Activated CD4-positive, CD25-positive, alpha-beta regulatory T cell treated with anti-CD3 and anti-CD28 coated beads, Interleukin-2, amount 50 U/mL, for 16 hours (primary cell): Measurements from ENCODE around the gene UBE2J2.

Experiments used
- DNase-seq: peaks from one replicate; pipeline ENCODE4 v3.0.0-alpha.2; 2020; ENCODE audit warnings: low read depth, low spot score

Gene UBE2J2

DNA sequence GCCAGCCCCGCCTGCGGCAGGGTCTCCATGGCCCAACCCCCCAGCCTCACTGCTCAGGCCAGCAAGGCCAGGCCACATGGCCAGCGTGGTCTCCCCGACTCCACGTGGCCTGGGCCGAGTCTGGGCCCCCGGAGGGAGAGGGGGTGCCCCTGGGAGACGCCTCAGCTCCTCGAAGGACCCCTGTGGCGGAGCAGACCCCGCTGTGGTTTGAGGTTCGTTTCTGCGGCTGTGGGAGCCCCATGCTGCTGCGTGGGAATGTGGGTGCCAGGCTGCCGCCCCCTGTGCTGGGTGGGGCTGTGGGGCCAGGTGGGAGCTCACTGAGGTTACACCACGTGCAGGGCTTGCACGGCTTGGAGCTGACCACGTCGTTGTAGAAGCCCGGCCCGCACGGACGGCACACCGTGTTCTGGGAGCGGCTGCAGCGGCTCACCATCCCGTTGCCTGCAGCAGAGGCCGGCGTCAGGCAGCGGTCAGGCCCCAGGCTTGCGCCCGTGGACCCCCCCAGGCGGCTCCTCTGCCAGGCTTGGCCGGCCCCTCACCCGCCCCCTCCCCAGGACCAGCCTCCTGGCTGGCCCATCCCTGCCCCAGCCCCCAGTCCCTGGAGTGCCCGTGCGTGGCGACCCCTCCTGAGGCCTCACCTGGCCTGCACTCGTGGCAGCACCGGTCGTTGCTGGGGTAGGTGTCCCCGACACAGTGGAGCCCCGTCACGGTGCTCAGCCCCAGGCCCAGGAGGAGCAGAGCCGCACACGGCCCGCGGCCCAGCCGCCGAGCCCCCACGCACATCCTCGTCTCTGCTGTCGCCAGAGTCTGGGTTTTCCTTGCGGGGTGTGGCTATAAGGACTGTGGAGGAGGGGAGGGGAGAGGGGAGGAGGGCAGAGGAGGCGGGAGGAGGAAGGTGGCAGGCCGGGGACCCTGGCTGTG is 60.0 kb downstream of the UBE2J2 start, which contains the start of gene TNFRSF4:
TSS of gene TNFRSF4 (minus strand) at position 809 of the 921 bp plus-strand sequence. CDS start at position 783, 26 bp downstream.
- DNase-seq = no peak

DNA sequence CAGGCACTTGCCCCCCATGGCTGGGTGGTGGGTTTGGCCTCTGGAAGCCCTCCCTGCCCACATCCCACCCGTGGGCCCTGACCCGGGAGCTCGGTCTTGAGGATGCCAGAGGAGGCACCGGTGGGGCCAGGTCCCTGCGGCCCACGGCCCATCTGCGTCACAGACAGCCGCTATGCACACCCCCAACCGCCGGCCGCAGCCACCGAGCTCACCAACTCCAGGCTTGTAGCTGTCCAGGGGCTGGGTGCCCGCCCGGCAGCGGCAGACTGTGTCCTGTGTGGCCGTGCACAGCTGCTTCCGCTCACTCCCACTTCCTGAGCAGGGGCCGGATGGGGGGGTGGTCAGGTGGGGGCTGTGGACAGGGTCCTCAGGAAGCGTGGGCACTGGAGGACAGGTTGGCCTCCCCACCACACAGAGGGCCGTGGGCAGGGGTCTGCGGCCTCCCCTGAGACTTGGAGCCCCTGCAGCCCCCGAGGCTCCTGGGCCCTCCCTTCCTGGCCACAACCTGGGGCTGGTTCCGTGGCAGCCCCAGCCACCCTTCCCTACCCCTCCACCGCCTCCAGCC is 60.8 kb downstream of the UBE2J2 start:
- DNase-seq = no peak

DNA sequence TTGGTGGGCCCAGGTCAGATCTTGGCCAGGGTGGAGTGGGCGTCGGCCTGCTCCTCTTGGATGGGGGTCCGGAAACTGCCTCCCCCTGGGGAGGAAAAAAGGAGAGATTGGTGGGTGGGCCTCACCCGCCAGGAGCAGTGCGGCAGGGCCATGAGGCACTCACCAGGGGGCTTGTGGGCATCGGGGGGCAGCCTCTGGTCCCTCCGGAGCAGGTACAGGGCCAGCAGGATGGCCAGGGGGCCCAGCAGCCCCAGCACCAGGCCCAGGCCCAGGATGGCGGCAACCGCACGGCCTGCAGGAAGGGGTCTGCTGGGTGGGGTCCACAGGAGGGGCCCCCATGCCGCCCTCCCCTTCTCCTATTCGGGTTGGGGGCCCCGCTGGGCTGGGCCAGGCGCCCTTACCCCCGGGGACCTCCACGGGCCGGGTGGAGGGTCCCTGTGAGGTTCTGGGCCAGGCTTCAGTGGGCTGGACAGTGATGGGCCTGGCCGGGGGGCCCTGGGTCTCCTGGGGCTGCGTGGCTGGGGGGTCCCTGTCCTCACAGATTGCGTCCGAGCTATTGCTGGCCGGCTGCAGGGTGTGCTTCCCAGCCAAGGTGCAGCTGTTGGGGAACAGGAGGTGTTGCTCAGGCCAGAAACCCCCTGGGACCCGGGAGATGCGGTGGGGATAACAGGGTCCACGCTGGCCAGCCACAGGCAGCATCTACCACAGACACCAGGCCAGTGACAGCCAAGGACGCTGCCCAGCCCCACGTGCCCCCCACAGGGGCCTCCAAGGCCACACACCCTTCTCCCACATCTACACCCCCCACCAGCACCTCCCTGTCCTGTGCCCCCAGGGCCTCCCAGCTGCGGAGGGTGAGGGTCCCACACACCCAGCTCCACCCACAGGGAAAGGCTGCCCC is 61.9 kb downstream of the UBE2J2 start:
- DNase-seq = no peak

DNA sequence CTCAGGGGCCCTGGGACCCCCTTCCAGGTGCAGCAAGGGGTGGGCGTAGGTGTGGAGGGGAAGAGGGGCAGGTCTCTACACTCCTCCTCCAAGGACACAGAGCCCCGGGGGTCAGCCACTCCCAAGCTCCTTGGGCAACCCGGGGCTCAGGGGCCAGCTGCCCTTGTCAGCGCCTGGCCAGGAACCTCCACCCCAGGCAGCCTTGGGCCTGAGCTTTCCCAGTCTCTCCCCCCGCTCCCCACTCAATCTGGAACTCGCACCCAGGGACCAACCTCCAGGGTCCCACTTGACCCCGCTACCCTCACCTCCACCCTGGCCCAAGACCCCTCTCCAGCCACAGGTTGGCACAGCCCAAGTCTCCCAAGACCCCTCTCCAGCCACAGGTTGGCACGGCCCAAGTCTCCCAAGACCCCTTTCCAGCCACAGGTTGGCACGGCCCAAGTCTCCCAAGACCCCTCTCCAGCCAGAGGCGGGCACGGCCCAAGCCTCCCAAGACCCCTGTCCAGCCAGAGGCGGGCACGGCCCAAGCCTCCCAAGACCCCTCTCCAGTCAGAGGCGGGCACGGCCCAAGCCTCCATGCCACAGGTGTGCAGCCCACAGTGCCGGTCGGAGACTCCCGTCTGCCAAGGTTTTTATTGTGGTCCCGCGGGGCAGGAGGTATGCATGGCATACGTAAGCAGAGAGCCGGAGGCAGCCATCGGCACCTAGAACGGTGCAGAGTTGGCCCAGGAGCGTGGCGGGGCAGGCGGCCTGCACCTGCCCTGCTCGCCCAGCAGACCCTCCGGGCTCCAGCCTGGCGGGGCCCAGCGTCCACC is 62.7 kb downstream of the UBE2J2 start:
- no peak for DNase-seq

DNA sequence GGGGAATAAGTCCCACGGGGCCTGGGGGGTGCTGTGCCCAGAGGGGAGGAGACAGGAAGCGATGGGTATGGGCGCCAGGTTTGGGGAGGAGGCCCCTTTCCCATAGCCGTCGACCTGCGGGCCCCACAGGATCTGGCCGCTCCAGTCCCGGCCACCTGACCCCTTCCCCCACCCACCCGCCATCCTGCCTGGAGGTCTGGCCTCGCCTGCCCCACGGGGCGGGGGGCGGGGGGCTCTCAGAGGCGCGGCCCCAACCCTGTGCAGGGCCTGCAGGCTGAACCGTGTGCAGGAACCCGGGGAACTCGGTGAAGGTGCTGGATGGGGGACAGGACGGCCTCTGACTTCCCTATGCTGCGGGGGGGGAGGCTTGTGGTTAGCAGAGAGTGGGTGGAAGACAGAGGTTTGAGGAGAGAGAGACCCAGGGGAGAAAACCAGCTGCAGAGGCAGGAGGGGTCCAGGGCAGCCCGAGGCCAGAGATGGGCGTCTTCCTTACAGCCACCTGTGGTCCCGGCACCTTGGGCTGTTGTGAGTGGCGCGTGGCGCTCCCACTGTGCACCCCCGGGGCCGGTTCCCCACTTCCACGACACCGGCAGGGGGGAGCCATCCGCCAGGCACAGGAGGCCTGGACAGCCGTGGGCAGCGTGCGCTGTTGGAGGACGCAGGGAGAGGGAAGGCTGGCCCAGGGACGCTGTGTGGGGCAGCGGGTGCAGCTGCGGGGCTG is 64.8 kb downstream of the UBE2J2 start:
- DNase-seq = no peak

DNA sequence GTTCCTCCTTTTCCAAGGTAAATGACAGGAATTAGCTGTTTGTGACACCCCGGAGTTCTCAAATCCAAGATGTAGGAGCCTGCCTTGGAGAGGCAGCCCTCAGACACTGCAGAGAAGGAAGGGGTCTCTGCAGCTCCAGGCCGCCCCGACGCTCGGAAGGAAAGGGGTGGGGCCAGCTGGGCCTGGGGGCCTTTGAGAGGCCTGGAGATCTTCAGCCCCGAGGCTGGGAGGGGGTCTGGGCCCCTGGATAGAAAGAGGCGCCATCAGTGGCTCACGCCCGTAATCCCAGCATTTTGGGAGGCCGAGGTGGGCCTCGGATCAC is 66.1 kb downstream of the UBE2J2 start:
- DNase-seq = no peak

DNA sequence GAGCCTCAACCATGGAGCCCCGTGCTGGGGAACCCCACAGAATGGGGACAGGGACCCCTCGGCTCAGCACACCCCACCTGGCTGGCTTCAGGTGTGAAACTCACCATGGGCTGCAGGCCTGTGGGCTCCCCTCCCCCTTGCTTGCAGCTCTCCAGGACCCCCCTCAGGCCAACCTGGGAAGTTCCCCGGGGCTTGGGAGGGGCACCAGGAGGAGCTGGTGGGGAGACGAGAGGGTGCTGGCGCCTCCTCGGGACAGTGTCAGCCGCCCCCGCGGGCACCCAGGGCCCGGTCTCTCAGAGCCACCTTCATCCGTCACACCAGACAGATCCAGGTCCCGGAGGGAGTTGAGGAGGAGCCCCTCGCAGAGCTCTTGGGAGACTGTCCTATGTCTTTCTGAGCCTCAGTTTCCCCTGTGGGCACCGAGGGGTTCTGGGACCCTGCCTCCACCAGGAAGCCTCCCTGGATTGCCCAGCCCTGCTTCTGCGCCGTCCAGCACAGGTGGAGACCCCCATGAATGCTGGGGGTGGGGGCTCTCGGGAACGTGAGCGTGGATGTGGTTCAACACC is 66.6 kb downstream of the UBE2J2 start:
- DNase-seq = no peak

DNA sequence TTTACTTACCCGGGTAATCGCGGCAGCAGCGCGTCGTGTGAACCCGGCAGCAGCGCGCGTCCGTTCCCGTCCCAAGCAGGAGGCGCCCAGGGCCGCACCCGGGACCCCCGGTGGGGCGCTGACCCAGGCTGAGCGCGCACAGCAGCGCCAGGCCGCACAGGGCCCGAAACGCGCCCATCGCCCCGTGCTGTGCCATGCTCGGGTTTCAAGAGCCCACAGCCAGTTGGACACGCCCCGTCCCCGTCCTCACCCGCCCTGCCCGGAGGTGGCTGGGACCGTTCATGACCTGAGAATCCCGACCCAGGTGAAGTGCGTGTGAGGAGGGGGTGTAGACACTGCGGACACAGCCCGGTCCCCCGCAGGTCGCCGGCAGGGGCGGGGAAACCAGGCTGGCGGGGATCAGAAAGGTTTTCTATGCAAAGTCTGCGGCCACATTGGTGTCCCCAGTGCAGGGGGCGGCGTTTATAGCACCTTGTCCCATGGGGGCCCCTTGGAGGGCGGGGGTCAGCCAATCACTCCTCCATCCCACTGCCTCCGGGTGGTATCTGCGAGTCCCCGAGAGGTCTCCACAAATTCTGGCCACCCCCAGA is 67.2 kb downstream of the UBE2J2 start, which contains the start of gene TNFRSF18:
TSS of gene TNFRSF18 (minus strand) at position 217 of the 590 bp plus-strand sequence. CDS start at position 196, 21 bp downstream.
- DNase-seq = no peak

DNA sequence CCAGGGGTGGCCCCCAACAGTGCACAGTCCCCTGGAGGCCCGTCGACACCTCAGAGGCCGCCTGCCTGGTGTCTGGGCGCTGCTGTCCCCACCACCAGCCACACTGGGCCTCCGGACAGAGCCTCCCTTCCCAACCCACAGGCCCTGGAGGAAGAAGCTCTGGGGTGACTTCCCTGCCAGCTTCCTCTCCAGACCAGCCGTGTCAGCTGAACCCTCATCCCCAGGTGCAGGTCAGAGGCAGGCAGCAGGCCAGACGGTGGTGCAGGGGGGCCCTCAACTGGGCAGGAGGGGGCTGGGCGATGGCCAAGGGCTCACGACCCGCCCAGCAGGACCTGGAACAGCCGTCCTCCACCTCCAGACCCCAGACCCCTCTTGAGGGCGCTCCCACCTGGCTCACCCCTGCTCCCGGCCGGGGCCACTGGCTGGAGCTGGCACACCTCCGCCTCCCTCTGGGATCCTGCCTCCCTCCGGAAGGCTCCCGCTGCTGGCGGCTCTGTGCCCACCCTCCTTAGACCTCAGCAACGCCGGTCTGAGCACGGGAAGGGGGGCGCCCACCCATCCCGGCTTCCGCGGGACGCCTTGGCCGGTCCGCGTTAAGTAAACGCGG is 67.8 kb downstream of the UBE2J2 start:
- no peak for DNase-seq

DNA sequence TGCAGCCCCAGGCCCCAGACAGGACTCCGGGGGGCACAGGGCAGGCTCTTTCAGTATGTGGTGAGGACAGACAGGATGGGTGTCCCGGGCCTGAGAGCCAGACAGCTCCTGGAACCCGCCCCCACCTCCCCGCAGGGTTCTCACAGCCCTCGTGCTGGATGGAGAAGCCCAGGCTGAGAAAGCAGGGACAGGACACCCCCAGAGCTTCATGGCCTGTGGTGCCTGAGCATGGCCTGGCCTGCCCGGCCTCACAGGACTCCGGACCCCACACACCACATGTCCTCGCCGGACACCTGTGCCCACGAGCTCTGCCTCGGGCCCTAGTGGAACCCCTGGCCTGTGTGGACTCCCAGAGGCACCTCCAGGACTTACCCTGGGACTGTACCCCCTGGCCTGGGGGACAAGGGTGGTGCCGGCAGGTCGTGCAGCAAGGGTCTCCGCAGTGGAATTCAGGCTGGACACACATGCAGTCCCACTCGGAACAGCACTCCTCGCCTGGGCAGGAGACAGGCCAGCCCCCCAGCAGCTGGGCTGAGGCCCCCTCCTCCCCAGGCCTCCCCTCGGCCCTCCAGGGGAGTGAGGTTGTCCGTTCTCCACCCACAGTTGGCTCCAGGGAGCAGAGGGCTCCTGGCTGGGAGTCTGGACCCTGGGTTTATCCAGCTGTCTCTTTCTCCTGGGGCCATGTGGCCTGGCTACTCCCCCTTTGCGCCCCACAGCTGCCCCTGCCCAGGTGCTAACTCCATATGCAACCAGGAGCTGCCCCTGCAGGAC is 68.5 kb downstream of the UBE2J2 start:
- no peak for DNase-seq

DNA sequence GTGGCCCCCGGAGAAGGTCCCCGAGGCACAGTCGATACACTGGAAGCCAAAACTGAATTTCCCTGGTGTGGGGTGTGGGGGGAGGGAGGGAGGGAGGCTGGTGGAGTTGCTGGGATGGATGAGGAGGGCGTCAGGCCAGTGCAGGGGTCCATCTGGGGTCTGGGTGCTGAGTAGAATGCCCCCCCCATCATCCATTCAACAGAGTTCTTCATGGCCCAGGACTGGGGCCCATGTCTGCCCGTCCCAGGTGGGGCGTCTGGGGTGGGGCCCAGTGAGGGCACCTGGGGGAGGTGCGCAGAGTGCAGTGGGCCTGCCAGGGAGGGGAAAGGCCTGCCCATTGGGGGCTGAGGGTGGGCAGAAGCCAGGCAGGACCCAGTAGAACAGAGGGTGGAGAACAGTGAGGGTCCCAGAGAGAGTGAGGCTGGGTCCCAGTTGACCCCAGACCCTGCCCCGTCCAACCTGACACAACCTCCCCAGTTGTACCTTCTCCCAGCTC is 69.2 kb downstream of the UBE2J2 start:
- no peak for DNase-seq
